WTC11 (cell line): Measurements from ENCODE around the gene EVL.

Experiments
- MXD4 ChIP-seq: fragments of 250-450 bp; sonication (Bioruptor Pico); IDR thresholded peaks from 2 replicates; pipeline ENCODE4 v1.8.0; 2021; ENCODE audit warnings: mild to moderate bottlenecking, moderate library complexity, borderline replicate concordance
- NFE2L1 ChIP-seq: sonication (generic); formaldehyde crosslinking; IDR thresholded peaks from 2 replicates; pipeline ENCODE4 v1.8.1; 2023; ENCODE audit warnings: missing genetic modification reagents
- NFYB ChIP-seq: sonication (generic); formaldehyde crosslinking; conservative IDR thresholded peaks from 2 replicates; pipeline ENCODE4 v1.8.0; 2022; ENCODE audit warnings: low read depth, missing genetic modification reagents
- NR1H2 ChIP-seq: sonication (generic); formaldehyde crosslinking; IDR thresholded peaks from 2 replicates; pipeline ENCODE4 v1.9.0; 2021; ENCODE audit warnings: mild to moderate bottlenecking, moderate library complexity, missing genetic modification reagents
- SMAD4 ChIP-seq: sonication (generic); formaldehyde crosslinking; IDR thresholded peaks from 2 replicates; pipeline ENCODE4 v1.8.0; 2022; ENCODE audit warnings: mild to moderate bottlenecking, missing genetic modification reagents
- TEAD4 ChIP-seq: sonication (generic); formaldehyde crosslinking; IDR thresholded peaks from 2 replicates; pipeline ENCODE4 v1.8.0; 2022; ENCODE audit warnings: mild to moderate bottlenecking, missing genetic modification reagents
- ZNF232 ChIP-seq: sonication (generic); formaldehyde crosslinking; IDR thresholded peaks from 2 replicates; pipeline ENCODE4 v1.8.0; 2022; ENCODE audit warnings: mild to moderate bottlenecking, missing genetic modification reagents
- TF ChIP-seq, protein P1 (sequence below): sonication (generic); formaldehyde crosslinking; IDR thresholded peaks from 2 replicates; pipeline ENCODE4 v1.8.1; 2023; ENCODE audit warnings: mild to moderate bottlenecking, missing genetic modification reagents
- TF ChIP-seq, protein P2 (sequence below): sonication (generic); formaldehyde crosslinking; IDR thresholded peaks from 2 replicates; pipeline ENCODE4 v1.8.1; 2022; ENCODE audit warnings: mild to moderate bottlenecking, missing genetic modification reagents, moderate library complexity, borderline replicate concordance
- TF ChIP-seq, protein P3 (sequence below): fragments of 200-600 bp; IDR thresholded peaks from 2 replicates; pipeline ENCODE4 v1.8.0; 2022; ENCODE audit warnings: antibody characterized with exemption
- TF ChIP-seq, protein P4 (sequence below): sonication (generic); formaldehyde crosslinking; conservative IDR thresholded peaks from 2 replicates; pipeline ENCODE4 v1.8.1; 2023; ENCODE audit warnings: mild to moderate bottlenecking, low read depth, missing genetic modification reagents, moderate library complexity

- TF ChIP-seq MXD4 (CRISPR knock-in tag) (no peak), TEAD4 (CRISPR knock-in tag) (no peak), NFYB (CRISPR knock-in tag) (no peak), ZNF232 (CRISPR knock-in tag) (no peak), NFE2L1 (CRISPR knock-in tag) (no peak), NR1H2 (no peak), SMAD4 (no peak)
- TF ChIP-seq, protein P1, sequence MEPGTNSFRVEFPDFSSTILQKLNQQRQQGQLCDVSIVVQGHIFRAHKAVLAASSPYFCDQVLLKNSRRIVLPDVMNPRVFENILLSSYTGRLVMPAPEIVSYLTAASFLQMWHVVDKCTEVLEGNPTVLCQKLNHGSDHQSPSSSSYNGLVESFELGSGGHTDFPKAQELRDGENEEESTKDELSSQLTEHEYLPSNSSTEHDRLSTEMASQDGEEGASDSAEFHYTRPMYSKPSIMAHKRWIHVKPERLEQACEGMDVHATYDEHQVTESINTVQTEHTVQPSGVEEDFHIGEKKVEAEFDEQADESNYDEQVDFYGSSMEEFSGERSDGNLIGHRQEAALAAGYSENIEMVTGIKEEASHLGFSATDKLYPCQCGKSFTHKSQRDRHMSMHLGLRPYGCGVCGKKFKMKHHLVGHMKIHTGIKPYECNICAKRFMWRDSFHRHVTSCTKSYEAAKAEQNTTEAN (CRISPR knock-in tag): no peak
- TF ChIP-seq, protein P2, sequence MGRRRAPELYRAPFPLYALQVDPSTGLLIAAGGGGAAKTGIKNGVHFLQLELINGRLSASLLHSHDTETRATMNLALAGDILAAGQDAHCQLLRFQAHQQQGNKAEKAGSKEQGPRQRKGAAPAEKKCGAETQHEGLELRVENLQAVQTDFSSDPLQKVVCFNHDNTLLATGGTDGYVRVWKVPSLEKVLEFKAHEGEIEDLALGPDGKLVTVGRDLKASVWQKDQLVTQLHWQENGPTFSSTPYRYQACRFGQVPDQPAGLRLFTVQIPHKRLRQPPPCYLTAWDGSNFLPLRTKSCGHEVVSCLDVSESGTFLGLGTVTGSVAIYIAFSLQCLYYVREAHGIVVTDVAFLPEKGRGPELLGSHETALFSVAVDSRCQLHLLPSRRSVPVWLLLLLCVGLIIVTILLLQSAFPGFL (CRISPR knock-in tag): no peak
- TF ChIP-seq, protein P3, sequence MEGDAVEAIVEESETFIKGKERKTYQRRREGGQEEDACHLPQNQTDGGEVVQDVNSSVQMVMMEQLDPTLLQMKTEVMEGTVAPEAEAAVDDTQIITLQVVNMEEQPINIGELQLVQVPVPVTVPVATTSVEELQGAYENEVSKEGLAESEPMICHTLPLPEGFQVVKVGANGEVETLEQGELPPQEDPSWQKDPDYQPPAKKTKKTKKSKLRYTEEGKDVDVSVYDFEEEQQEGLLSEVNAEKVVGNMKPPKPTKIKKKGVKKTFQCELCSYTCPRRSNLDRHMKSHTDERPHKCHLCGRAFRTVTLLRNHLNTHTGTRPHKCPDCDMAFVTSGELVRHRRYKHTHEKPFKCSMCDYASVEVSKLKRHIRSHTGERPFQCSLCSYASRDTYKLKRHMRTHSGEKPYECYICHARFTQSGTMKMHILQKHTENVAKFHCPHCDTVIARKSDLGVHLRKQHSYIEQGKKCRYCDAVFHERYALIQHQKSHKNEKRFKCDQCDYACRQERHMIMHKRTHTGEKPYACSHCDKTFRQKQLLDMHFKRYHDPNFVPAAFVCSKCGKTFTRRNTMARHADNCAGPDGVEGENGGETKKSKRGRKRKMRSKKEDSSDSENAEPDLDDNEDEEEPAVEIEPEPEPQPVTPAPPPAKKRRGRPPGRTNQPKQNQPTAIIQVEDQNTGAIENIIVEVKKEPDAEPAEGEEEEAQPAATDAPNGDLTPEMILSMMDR: no peak
- TF ChIP-seq, protein P4, sequence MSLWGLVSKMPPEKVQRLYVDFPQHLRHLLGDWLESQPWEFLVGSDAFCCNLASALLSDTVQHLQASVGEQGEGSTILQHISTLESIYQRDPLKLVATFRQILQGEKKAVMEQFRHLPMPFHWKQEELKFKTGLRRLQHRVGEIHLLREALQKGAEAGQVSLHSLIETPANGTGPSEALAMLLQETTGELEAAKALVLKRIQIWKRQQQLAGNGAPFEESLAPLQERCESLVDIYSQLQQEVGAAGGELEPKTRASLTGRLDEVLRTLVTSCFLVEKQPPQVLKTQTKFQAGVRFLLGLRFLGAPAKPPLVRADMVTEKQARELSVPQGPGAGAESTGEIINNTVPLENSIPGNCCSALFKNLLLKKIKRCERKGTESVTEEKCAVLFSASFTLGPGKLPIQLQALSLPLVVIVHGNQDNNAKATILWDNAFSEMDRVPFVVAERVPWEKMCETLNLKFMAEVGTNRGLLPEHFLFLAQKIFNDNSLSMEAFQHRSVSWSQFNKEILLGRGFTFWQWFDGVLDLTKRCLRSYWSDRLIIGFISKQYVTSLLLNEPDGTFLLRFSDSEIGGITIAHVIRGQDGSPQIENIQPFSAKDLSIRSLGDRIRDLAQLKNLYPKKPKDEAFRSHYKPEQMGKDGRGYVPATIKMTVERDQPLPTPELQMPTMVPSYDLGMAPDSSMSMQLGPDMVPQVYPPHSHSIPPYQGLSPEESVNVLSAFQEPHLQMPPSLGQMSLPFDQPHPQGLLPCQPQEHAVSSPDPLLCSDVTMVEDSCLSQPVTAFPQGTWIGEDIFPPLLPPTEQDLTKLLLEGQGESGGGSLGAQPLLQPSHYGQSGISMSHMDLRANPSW (CRISPR knock-in tag): no peak
These were observed 41.3 kb downstream of the EVL start for GRCh38 chr14:100106250-100107112.
